ENCODE results near the gene PGLYRP3.

DNA sequence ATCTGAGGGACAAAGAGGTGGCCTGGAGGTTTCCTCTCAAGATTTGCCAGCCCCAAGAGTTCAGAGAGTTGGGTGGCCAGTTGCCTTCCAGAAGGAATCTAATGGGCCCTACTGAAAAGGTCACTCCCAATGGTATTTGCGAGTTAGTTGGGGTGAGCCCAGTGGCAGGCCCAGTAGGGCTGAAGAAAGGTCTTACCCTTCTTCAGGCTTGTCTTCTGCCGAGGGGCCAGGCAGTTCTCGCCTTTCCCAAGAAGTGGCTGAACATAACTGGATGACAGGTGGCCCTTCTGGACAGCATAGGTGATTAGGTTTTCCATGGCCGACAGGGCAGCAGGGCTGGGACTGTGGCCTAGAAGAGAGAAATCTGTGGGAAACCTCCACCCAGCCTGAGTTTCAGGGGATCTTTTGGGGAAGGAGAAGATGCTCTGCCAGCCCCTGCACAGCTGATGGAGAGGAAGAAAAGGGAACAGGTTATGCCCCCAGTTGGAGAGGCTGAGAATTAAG is 28.7 kb upstream of the PGLYRP3 start:
- TF ChIP-seq, protein P1, sequence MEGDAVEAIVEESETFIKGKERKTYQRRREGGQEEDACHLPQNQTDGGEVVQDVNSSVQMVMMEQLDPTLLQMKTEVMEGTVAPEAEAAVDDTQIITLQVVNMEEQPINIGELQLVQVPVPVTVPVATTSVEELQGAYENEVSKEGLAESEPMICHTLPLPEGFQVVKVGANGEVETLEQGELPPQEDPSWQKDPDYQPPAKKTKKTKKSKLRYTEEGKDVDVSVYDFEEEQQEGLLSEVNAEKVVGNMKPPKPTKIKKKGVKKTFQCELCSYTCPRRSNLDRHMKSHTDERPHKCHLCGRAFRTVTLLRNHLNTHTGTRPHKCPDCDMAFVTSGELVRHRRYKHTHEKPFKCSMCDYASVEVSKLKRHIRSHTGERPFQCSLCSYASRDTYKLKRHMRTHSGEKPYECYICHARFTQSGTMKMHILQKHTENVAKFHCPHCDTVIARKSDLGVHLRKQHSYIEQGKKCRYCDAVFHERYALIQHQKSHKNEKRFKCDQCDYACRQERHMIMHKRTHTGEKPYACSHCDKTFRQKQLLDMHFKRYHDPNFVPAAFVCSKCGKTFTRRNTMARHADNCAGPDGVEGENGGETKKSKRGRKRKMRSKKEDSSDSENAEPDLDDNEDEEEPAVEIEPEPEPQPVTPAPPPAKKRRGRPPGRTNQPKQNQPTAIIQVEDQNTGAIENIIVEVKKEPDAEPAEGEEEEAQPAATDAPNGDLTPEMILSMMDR (IDR thresholded peaks at IDR 0.05; ENCODE audit: low read depth, low read length), result no peak
- TF ChIP-seq, protein P2, sequence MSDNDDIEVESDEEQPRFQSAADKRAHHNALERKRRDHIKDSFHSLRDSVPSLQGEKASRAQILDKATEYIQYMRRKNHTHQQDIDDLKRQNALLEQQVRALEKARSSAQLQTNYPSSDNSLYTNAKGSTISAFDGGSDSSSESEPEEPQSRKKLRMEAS (IDR thresholded peaks at IDR 0.05; ENCODE audit: low read depth, low read length), result no peak
- TF ChIP-seq POLR2A (IDR thresholded peaks at IDR 0.05; ENCODE audit: extremely low read depth, insufficient read length) (no peak), MYC (IDR thresholded peaks at IDR 0.05; ENCODE audit: low read depth, low read length) (no peak)
